MM.1S (cell line): ENCODE data around the gene NACA2.

Experiments used
- DNase-seq: peaks from one replicate; pipeline ENCODE4 v3.0.0-alpha.2; 2015
- H2AFZ ChIP-seq: fragments of 300-600 bp; sonication (generic); 2 replicates; pipeline ENCODE4 v1.6.0; 2016; ENCODE audit warnings: antibody characterized with exemption, low read length
- H3F3A ChIP-seq: fragments of 300-600 bp; sonication (generic); 2 replicates; pipeline ENCODE4 v1.6.1; 2016; ENCODE audit warnings: mild to moderate bottlenecking, antibody characterized with exemption, low read length, moderate library complexity, mixed read lengths; ENCODE audit not compliant: insufficient read depth
- H3K27ac ChIP-seq: fragments of 300-600 bp; sonication (generic); 2 replicates; pipeline ENCODE4 v1.5.1; 2016; ENCODE audit warnings: mild to moderate bottlenecking, low read length
- H3K27me3 ChIP-seq: fragments of 300-600 bp; sonication (generic); replicated peaks from 2 replicates; pipeline ENCODE4 v1.6.0; 2016; ENCODE audit warnings: low read length; ENCODE audit not compliant: insufficient read depth
- H3K36me3 ChIP-seq: fragments of 300-600 bp; sonication (generic); replicated peaks from 2 replicates; pipeline ENCODE4 v1.6.1; 2016; ENCODE audit warnings: mild to moderate bottlenecking, low read length, mixed read lengths; ENCODE audit not compliant: insufficient read depth
- H3K4me1 ChIP-seq: fragments of 300-600 bp; sonication (generic); 2 replicates; pipeline ENCODE4 v1.6.1; 2016; ENCODE audit warnings: low read length, mixed read lengths
- H3K4me2 ChIP-seq: fragments of 300-600 bp; sonication (generic); 2 replicates; pipeline ENCODE4 v1.6.0; 2016; ENCODE audit warnings: low read depth, low read length
- H3K4me3 ChIP-seq: fragments of 300-600 bp; sonication (generic); 2 replicates; pipeline ENCODE4 v1.5.1; 2016; ENCODE audit warnings: low read length, mixed read lengths
- H3K79me2 ChIP-seq: fragments of 300-600 bp; sonication (generic); 2 replicates; pipeline ENCODE4 v1.6.1; 2016; ENCODE audit warnings: mixed run types, low read length, mixed read lengths
- H3K9ac ChIP-seq: fragments of 300-600 bp; sonication (generic); 2 replicates; pipeline ENCODE4 v1.6.1; 2016; ENCODE audit warnings: low read length, mixed read lengths
- H3K9me2 ChIP-seq: fragments of 300-600 bp; sonication (generic); replicated peaks from 2 replicates; pipeline ENCODE4 v1.6.1; 2016; ENCODE audit warnings: mild to moderate bottlenecking, low read length, mixed read lengths; ENCODE audit not compliant: insufficient read depth
- H3K9me3 ChIP-seq: fragments of 300-600 bp; sonication (generic); replicated peaks from 2 replicates; pipeline ENCODE4 v1.6.1; 2016; ENCODE audit warnings: mild to moderate bottlenecking, low read length, mixed read lengths; ENCODE audit not compliant: insufficient read depth
- H4K20me1 ChIP-seq: fragments of 300-600 bp; sonication (generic); 2 replicates; pipeline ENCODE4 v1.6.1; 2016; ENCODE audit warnings: mild to moderate bottlenecking, low read length, moderate library complexity, mixed read lengths; ENCODE audit not compliant: insufficient read depth
- EZH2 ChIP-seq: fragments of 300-600 bp; sonication (generic); optimal IDR thresholded peaks from 2 replicates; pipeline ENCODE3; 2017; ENCODE audit warnings: low read depth, mild to moderate bottlenecking, antibody characterized with exemption, low read length, mixed read lengths
- EZH2phosphoT487 ChIP-seq: fragments of 300-600 bp; sonication (generic); IDR thresholded peaks from 2 replicates; pipeline ENCODE4 v1.6.1; 2018; ENCODE audit warnings: antibody characterized with exemption, low read length
- TF ChIP-seq, protein P1 (sequence below): fragments of 300-600 bp; sonication (generic); IDR thresholded peaks from 2 replicates; pipeline ENCODE4 v1.5.1; 2016; ENCODE audit warnings: antibody characterized with exemption, low read length, mixed read lengths

Gene NACA2

DNA sequence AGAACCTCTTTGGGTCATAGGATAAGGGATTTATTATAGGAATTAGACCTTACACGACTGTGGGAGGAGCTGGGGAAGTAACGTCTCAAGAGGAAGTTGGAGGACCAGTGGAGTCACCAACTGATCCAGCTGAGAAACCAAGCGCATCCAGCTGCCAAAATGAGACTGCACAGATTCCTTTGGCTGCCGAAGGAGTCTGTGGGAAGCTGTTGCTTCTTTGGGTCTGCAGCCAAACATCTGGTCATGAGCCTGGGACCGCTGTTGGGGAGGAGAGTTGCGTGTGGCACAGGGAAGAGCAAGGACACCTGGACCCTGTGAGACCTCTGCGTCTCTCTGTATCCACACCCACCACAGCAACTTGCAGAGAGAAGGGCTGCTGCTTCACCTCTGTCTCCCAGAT lies 2.4 kb upstream of the NACA2 start:
- DNase-seq: no peak
- Histone ChIP-seq H2AFZ (no peak overlapping the region), H3K9ac (no peak overlapping the region)

DNA sequence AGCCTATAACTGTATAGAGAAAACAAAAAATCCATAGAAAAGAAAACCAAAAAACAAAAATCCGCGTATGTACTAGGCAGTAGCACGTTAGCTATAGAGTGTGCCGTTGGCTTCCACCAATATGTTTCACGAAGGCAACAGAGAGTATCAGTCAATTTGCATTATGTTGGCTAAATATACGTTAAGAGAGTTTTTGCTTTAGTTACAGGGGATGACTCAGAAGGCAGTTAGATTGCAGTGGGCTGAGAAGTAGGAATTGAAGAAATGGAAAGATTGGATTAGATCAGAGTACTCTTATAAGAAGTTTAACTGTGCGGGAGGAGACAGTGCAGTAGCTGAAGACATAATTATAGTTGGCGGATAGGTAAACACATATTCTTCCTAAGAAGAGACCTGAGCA lies 911 bp upstream of the NACA2 start:
- H3K9ac ChIP-seq: no peak overlapping the region
- H3K4me1 ChIP-seq: peaks cover 3% of the 10 kb centered on the region; the same call in 1 of the 2 replicates
- no peaks in the 10 kb centered on the region for H4K20me1 ChIP-seq
- H3F3A ChIP-seq: no peaks in the 10 kb centered on the region
- H3K9me3 ChIP-seq: no peaks in the 10 kb centered on the region
- no peaks in the 10 kb centered on the region for H3K9me2 ChIP-seq
- no peaks in the 10 kb centered on the region for H3K27me3 ChIP-seq
- no peak overlapping the region for H3K4me2 ChIP-seq
- no peak overlapping the region for H3K27ac ChIP-seq
- no peaks in the 10 kb centered on the region for H3K79me2 ChIP-seq
- TF ChIP-seq, protein P1, sequence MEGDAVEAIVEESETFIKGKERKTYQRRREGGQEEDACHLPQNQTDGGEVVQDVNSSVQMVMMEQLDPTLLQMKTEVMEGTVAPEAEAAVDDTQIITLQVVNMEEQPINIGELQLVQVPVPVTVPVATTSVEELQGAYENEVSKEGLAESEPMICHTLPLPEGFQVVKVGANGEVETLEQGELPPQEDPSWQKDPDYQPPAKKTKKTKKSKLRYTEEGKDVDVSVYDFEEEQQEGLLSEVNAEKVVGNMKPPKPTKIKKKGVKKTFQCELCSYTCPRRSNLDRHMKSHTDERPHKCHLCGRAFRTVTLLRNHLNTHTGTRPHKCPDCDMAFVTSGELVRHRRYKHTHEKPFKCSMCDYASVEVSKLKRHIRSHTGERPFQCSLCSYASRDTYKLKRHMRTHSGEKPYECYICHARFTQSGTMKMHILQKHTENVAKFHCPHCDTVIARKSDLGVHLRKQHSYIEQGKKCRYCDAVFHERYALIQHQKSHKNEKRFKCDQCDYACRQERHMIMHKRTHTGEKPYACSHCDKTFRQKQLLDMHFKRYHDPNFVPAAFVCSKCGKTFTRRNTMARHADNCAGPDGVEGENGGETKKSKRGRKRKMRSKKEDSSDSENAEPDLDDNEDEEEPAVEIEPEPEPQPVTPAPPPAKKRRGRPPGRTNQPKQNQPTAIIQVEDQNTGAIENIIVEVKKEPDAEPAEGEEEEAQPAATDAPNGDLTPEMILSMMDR: no peak
- TF ChIP-seq EZH2phosphoT487: no peak
- TF ChIP-seq EZH2: no peak
- DNase-seq: no peak
- no peak overlapping the region for H3K4me3 ChIP-seq
- no peaks in the 10 kb centered on the region for H3K36me3 ChIP-seq
- H2AFZ ChIP-seq: no peak overlapping the region

More for the DNA sequence above, 2.4 kb upstream of the NACA2 start:
- peaks cover 2% of the 10 kb centered on the region; the same call in 1 of the 2 replicates for H3K4me1 ChIP-seq
- no peaks in the 10 kb centered on the region for H3F3A ChIP-seq
- no peaks in the 10 kb centered on the region for H3K36me3 ChIP-seq
- no peak overlapping the region for H3K4me3 ChIP-seq
- no peaks in the 10 kb centered on the region for H3K79me2 ChIP-seq
- H3K9me2 ChIP-seq: no peaks in the 10 kb centered on the region
- no peaks in the 10 kb centered on the region for H3K9me3 ChIP-seq
- no peak overlapping the region for H3K4me2 ChIP-seq
- no peak overlapping the region for H3K27ac ChIP-seq
- TF ChIP-seq, protein P1: no peak
- TF ChIP-seq EZH2 (no peak), EZH2phosphoT487 (no peak)
- H3K27me3 ChIP-seq: no peaks in the 10 kb centered on the region
- no peaks in the 10 kb centered on the region for H4K20me1 ChIP-seq

DNA sequence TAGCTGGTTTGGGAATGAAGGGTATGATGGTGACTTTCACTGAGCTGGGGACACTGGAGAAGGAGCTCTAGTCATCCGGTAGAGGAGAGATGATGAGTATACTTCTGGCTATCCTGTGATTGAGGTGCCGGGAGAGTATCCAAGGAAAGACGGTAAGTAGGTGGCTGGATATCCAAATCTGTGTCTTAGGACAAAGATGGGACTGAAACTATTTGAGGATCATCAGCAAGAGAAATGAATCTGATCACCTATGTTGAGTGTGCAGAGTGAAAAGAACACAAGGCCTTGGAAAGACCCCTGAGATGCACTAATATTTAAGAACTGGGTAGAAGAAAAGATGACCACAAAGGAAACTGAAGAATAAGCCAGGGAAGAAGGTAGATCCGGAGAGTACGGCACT lies 1.0 kb downstream of the NACA2 start:
- no peak for DNase-seq
- no peaks in the 10 kb centered on the region for H4K20me1 ChIP-seq
- no peaks in the 10 kb centered on the region for H3K79me2 ChIP-seq
- no peak overlapping the region for H3K4me2 ChIP-seq
- H3K9me2 ChIP-seq: no peaks in the 10 kb centered on the region
- H3K9me3 ChIP-seq: no peaks in the 10 kb centered on the region
- H3K9ac ChIP-seq: no peak overlapping the region
- H3K4me3 ChIP-seq: no peak overlapping the region
- no peak overlapping the region for H2AFZ ChIP-seq
- no peaks in the 10 kb centered on the region for H3K27me3 ChIP-seq
- TF ChIP-seq EZH2phosphoT487: no peak
- no peak for TF ChIP-seq EZH2
- TF ChIP-seq, protein P1: no peak
- no peak overlapping the region for H3K27ac ChIP-seq
- peaks cover 3% of the 10 kb centered on the region; the same call in 1 of the 2 replicates for H3K4me1 ChIP-seq
- no peaks in the 10 kb centered on the region for H3F3A ChIP-seq
- no peaks in the 10 kb centered on the region for H3K36me3 ChIP-seq
